K562 (cell line): ENCODE measurements around the gene TXNRD1. TPM values are rescaled to one million over a fixed set of nuclear protein-coding genes. Genes with fewer than 3 reads are reported as not detected.
A peak's percentile ranks its signal among the peaks of the same experiment; 100 is the strongest.

Experiments used
- ATAC-seq: fragments of 200-7000 bp; cut with Tn5 transposase; 3 replicates; pipeline ENCODE4 v1.9.1; 2020; ENCODE audit warnings: moderate library complexity
- BruUV-seq: library from RNA; stranded (reverse); fragments of 400-500 nt; replicated peaks from 2 replicates; lab custom pipeline; 2021; lab: Mats Ljungman, UMichigan
- CTCF ChIA-PET: fragments of 300-600 bp; formaldehyde crosslinking; extraction: SDS; loops from one replicate; lab custom pipeline; 2021; ENCODE audit warnings: low intra/inter-chr PET ratio; lab: Yijun Ruan, JAX
- POLR2A ChIA-PET: fragments of 300-600, 350-650 bp; sonication (Branson Sonifier 250); formaldehyde crosslinking; extraction: SDS; loops from one replicate; lab custom pipeline; 2021; ENCODE audit warnings: antibody characterized with exemption, inconsistent platforms; lab: Yijun Ruan, JAX
- DNase-seq, 4 experiments: peaks; one replicate each; pipeline versions ENCODE4 v3.0.0 to v3.0.0-alpha.2; 2011 to 2018; ENCODE audit warnings: low spot score in 3 of 4, mixed read lengths in 3 of 4; ENCODE audit errors: extremely low read depth in 1 of 4
- FAIRE-seq: peaks from 2 replicates; lab custom pipeline; 2011; peaks lifted over from hg19 to GRCh38; lab: Jason Lieb, UNC
- H2AFZ ChIP-seq: 2 replicates; pipeline ENCODE4 v1.6.0; 2011; ENCODE audit warnings: low read depth, low read length, control low read depth, inconsistent platforms
- H3K27ac ChIP-seq: fragments of 200-600 bp; 3 replicates; pipeline ENCODE4 v1.8.0; 2011; ENCODE audit warnings: low read depth, mild to moderate bottlenecking, control low read depth, inconsistent platforms, low read length, moderate library complexity, mixed read lengths; ENCODE audit errors: extremely low read depth
- H3K27me3 ChIP-seq, 2 experiments: fragments of 300-600 bp in 1 of 2; 2 replicates in 1 of 2; 3 replicates in 1 of 2; pipeline versions ENCODE4 v1.6.0 to v1.8.0; 2011; ENCODE audit warnings: inconsistent platforms in 2 of 2, low read length in 2 of 2, mild to moderate bottlenecking in 1 of 2, mixed read lengths in 1 of 2, moderate library complexity in 1 of 2; ENCODE audit not compliant: control insufficient read depth in 2 of 2, insufficient read depth in 2 of 2
- H3K36me3 ChIP-seq: fragments of 300-600 bp; 3 replicates; pipeline ENCODE4 v1.8.0; 2011; ENCODE audit warnings: mild to moderate bottlenecking, low read length, inconsistent platforms; ENCODE audit not compliant: control insufficient read depth, insufficient read depth
- H3K4me1 ChIP-seq, 2 experiments: fragments of 200-600 bp in 1 of 2; replicated peaks in 1 of 2; 2 replicates in 1 of 2; 3 replicates in 1 of 2; pipeline versions ENCODE4 v1.5.1 to v1.8.0; 2011; ENCODE audit warnings: inconsistent platforms in 2 of 2, low read length in 2 of 2, mild to moderate bottlenecking in 1 of 2, mixed read lengths in 1 of 2, moderate library complexity in 1 of 2; ENCODE audit not compliant: control insufficient read depth in 2 of 2, insufficient read depth in 2 of 2
- H3K4me2 ChIP-seq: 2 replicates; pipeline ENCODE4 v1.6.1; 2011; ENCODE audit warnings: low read length, control low read depth, inconsistent platforms, mixed read lengths; ENCODE audit not compliant: insufficient read depth
- H3K4me3 ChIP-seq: fragments of 200-600 bp; sonication (generic), shearing (Covaris generic); 2 replicates; pipeline ENCODE4 v1.5.1; 2016; ENCODE audit warnings: control low read depth, inconsistent platforms
- H3K79me2 ChIP-seq: fragments of 200-600 bp; 3 replicates; pipeline ENCODE4 v1.8.0; 2011; ENCODE audit warnings: low read length, inconsistent platforms; ENCODE audit not compliant: control insufficient read depth, insufficient read depth
- H3K9ac ChIP-seq, 2 experiments: 2 replicates each; pipeline versions ENCODE4 v1.6.0 to v1.6.1; 2011; ENCODE audit warnings: low read depth in 2 of 2, low read length in 2 of 2, control low read depth in 1 of 2, inconsistent platforms in 1 of 2, mild to moderate bottlenecking in 1 of 2, mixed read lengths in 1 of 2; ENCODE audit not compliant: insufficient read depth in 1 of 2
- H3K9me1 ChIP-seq: one replicate; pipeline ENCODE4 v1.6.0; 2011; ENCODE audit warnings: inconsistent platforms, mild to moderate bottlenecking, low read length, moderate library complexity; ENCODE audit not compliant: control insufficient read depth, insufficient read depth
- H3K9me3 ChIP-seq: replicated peaks from 2 replicates; pipeline ENCODE4 v1.5.1; 2011; ENCODE audit warnings: low read depth, low read length, inconsistent platforms; ENCODE audit not compliant: control insufficient read depth, insufficient read depth
- H4K20me1 ChIP-seq: replicated peaks from 2 replicates; pipeline ENCODE4 v1.6.1; 2011; ENCODE audit warnings: low read length, inconsistent platforms, mixed read lengths; ENCODE audit not compliant: control insufficient read depth, insufficient read depth
- CEBPG ChIP-seq, 3 experiments: fragments of 200-800 bp in 1 of 3; sonication (Bioruptor generic) in 1 of 3; sonication (generic) in 1 of 3; formaldehyde crosslinking in 1 of 3; IDR thresholded peaks in 2 of 3; conservative IDR thresholded peaks in 1 of 3; 2 replicates each; pipeline versions ENCODE4 v1.6.1 to v1.8.0; 2016 to 2022; ENCODE audit warnings: missing compliant biosample characterization in 2 of 3, missing genetic modification characterization in 2 of 3, mild to moderate bottlenecking in 1 of 3, missing genetic modification reagents in 1 of 3
- WGBS: fragments of 100-300 bp; shearing (Covaris generic); methylation state at CpG from one replicate; pipeline ENCODE4 v1.1.6; 2016; ENCODE audit warnings: low coverage, mixed read lengths; ENCODE audit not compliant: insufficient coverage; ENCODE audit errors: missing lambda C conversion rate; 5-methylcytosine and 5-hydroxymethylcytosine counted together
- in situ Hi-C: fragments of 300-500 bp; cut with MboI; formaldehyde crosslinking; loops from 4 replicates; pipeline ENCODE4 v1.15.0; 2018; ENCODE audit warnings: inconsistent platforms, mixed read lengths
- intact Hi-C: fragments of 100-400 bp; cut with micrococcal nuclease; formaldehyde crosslinking; loops from 2 replicates; pipeline ENCODE4 v1.14.2; 2022
- polyA plus RNA-seq, 8 experiments: library from polyadenylated mRNA; depleted of rRNA in 4 of 8; stranded (reverse) in 5 of 8; unstranded in 3 of 8; fragments of >200 nt; fragmentation: Nextera tagmentation in 2 of 8; fragmentation: Illumina TruSeq in 1 of 8; extraction: Ambion mirVana in 2 of 8; extraction: Trizol in 1 of 8; gene quantifications; 2 replicates each; pipeline versions ENCODE4 v1.2.1 to v1.2.3, GENCODE V29; 2011 to 2014; ENCODE audit warnings: inconsistent platforms in 1 of 8, missing spikeins in 1 of 8
- total RNA-seq, 7 experiments: library from RNA; depleted of rRNA in 6 of 7; stranded (reverse); fragments of >200 nt in 6 of 7; fragmentation: Illumina TruSeq in 2 of 7; extraction: Trizol in 2 of 7; gene quantifications; 2 replicates each; pipeline versions ENCODE4 v1.2.1 to v1.2.3, GENCODE V29; 2011 to 2021; ENCODE audit warnings: low replicate concordance in 1 of 7
- TF ChIP-seq, protein P1 (sequence below): fragments of 450-650 bp; IDR thresholded peaks from 2 replicates; pipeline ENCODE4 v1.6.1; 2018; ENCODE audit warnings: mild to moderate bottlenecking, low read depth; ENCODE audit not compliant: partially characterized antibody

Gene TXNRD1
- total and polyA plus RNA-seq, 9 of the 15 experiments (the other 6 are each of a cell fraction or from before 2014, with no cell fraction given): 107 to 189 (median 146) TPM

DNA sequence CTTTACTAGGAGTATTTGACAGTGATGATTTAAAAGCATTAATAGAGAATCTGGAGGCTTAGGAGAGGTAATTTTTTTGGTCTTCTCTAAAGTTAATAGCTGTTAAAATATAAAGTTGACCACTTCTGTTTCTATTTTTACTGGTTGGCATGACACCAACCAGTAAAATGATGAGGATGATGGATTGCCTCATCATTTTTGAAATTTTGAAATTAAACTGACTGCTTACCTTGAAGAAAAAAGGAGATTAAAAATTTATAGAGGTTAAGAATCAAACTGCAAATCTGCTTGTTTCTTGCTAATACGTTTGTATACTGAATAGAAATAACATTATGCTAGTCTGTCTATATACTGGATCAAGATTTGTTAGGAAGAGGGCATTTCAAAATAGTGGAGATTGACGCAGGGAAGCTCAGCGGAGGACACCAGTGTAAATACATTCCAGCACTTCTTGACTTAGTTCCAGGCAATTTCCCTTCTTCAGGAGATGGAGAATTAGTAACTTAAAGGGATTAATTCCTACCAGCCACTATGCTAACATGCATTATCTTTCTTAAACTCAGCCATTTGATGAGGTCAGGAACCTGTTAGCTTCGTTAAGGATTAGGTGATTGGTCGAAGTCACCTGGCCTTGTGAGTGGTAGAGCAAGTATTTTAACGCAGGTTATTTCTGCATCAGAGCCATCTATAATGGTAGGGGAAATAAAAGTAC, 91.5 kb downstream of the TXNRD1 start:
- no peak overlapping the region for H3K27ac ChIP-seq
- FAIRE-seq: peak; percentile 32
- WGBS: 84% methylated on average over 6 of the region's 6 CpGs

More for the DNA sequence above, 91.5 kb downstream of the TXNRD1 start:
- ChIA-PET CTCF (no interaction called here), POLR2A (interaction anchor here (1.0 to 3.3 kb wide), 4 partner anchors 8 to 18 kb away, joined by 3 to 10 read pairs (median 4); no protein-coding TSS in a partner anchor)
- Histone ChIP-seq H3K9me1 (no peaks in the 10 kb centered on the region), H2AFZ (no peak overlapping the region), H3K9ac (no peak overlapping the region), H3K9me3 (no peaks in the 10 kb centered on the region), H4K20me1 (peaks cover 15% of the 10 kb centered on the region), H3K4me3 (no peak overlapping the region), H3K79me2 (peaks cover 89% of the 10 kb centered on the region), H3K36me3 (peaks cover 83% of the 10 kb centered on the region), H3K4me1 (peaks cover 0 to 7% of the 10 kb centered on the region in 2 experiments; a peak in 3 of 5 replicates), H3K4me2 (no peak overlapping the region), H3K27me3 (no peaks in the 10 kb centered on the region)
- in situ Hi-C loops: no loop called here
- TF ChIP-seq CEBPG (CRISPR knock-in tag; IDR thresholded peaks at IDR 0.05) (no peak), CEBPG (tag; conservative IDR thresholded peaks at IDR 0.05 in 1 of 2, IDR thresholded peaks at IDR 0.05 in 1 of 2) (0 out of 4 replicates have a peak, but pooled peaks of 1 of the 2 experiments have one; percentile 8)
- TF ChIP-seq, protein P1, sequence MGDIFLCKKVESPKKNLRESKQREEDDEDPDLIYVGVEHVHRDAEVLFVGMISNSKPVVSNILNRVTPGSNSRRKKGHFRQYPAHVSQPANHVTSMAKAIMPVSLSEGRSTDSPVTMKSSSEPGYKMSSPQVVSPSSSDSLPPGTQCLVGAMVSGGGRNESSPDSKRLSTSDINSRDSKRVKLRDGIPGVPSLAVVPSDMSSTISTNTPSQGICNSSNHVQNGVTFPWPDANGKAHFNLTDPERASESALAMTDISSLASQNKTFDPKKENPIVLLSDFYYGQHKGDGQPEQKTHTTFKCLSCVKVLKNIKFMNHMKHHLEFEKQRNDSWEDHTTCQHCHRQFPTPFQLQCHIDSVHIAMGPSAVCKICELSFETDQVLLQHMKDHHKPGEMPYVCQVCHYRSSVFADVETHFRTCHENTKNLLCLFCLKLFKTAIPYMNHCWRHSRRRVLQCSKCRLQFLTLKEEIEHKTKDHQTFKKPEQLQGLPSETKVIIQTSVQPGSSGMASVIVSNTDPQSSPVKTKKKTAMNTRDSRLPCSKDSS: no peak
- no TSS peak for BruUV-seq
- DNase-seq: no peak
- intact Hi-C loops: no loop called here
- ATAC-seq: no peak
